ENCODE measurements around the gene SOHLH1.

SOHLH1 gene

GRCh38 chr9:135711881-135712280, 12.6 kb upstream of the SOHLH1 start:
- Histone ChIP-seq H3K9me3 (ENCODE audit: control insufficient read depth, insufficient read depth, low read length) (no peaks in the 10 kb centered on the region), H3K79me2 (ENCODE audit: control insufficient read depth, low read length) (no peaks in the 10 kb centered on the region), H3K27me3 (ENCODE audit: control insufficient read depth, low read length) (peaks cover 3% of the 10 kb centered on the region; the same call in 1 of the 2 replicates), H3K36me3 (ENCODE audit: control insufficient read depth, low read length) (no peaks in the 10 kb centered on the region), H3K9me2 (replicated peaks; ENCODE audit: control insufficient read depth, low read length) (no peaks in the 10 kb centered on the region), H3K4me1 (ENCODE audit: control insufficient read depth, low read length) (no peaks in the 10 kb centered on the region), H4K20me1 (ENCODE audit: control insufficient read depth, insufficient read depth, low read depth, low read length) (no peaks in the 10 kb centered on the region), H3K4me2 (ENCODE audit: low read length) (no peak overlapping the region), H3K27ac (ENCODE audit: low read depth, low read length) (no peak overlapping the region), H3F3A (ENCODE audit: control insufficient read depth, insufficient read depth) (no peaks in the 10 kb centered on the region), H3K4me3 (ENCODE audit: low read length) (no peak overlapping the region)
- TF ChIP-seq, protein P1, sequence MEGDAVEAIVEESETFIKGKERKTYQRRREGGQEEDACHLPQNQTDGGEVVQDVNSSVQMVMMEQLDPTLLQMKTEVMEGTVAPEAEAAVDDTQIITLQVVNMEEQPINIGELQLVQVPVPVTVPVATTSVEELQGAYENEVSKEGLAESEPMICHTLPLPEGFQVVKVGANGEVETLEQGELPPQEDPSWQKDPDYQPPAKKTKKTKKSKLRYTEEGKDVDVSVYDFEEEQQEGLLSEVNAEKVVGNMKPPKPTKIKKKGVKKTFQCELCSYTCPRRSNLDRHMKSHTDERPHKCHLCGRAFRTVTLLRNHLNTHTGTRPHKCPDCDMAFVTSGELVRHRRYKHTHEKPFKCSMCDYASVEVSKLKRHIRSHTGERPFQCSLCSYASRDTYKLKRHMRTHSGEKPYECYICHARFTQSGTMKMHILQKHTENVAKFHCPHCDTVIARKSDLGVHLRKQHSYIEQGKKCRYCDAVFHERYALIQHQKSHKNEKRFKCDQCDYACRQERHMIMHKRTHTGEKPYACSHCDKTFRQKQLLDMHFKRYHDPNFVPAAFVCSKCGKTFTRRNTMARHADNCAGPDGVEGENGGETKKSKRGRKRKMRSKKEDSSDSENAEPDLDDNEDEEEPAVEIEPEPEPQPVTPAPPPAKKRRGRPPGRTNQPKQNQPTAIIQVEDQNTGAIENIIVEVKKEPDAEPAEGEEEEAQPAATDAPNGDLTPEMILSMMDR (IDR thresholded peaks at IDR 0.05; ENCODE audit: low read depth, low read length, poor library complexity, severe bottlenecking) = no peak
- TF ChIP-seq EZH2phosphoT487 (IDR thresholded peaks at IDR 0.05; ENCODE audit: borderline replicate concordance, low read length) = no peak

- H4K20me1 ChIP-seq (ENCODE audit: control insufficient read depth, insufficient read depth, low read depth, low read length) = no peaks in the 10 kb centered on the region
- no peak overlapping the region for H3K27ac ChIP-seq (ENCODE audit: low read depth, low read length)
- no peaks in the 10 kb centered on the region for H3K36me3 ChIP-seq (ENCODE audit: control insufficient read depth, low read length)
- no peaks in the 10 kb centered on the region for H3K9me3 ChIP-seq (ENCODE audit: control insufficient read depth, insufficient read depth, low read length)
- H3K79me2 ChIP-seq (ENCODE audit: control insufficient read depth, low read length) = no peaks in the 10 kb centered on the region
- no peaks in the 10 kb centered on the region for H3K9me2 ChIP-seq (replicated peaks; ENCODE audit: control insufficient read depth, low read length)
- H3K4me3 ChIP-seq (ENCODE audit: low read length) = no peak overlapping the region
- H3K4me1 ChIP-seq (ENCODE audit: control insufficient read depth, low read length) = no peaks in the 10 kb centered on the region
- TF ChIP-seq EZH2phosphoT487 (IDR thresholded peaks at IDR 0.05; ENCODE audit: borderline replicate concordance, low read length) = no peak
- TF ChIP-seq, protein P1 (IDR thresholded peaks at IDR 0.05; ENCODE audit: low read depth, low read length, poor library complexity, severe bottlenecking) = no peak
- H3K4me2 ChIP-seq (ENCODE audit: low read length) = no peak overlapping the region
- peaks cover 3% of the 10 kb centered on the region; the same call in 1 of the 2 replicates for H3K27me3 ChIP-seq (ENCODE audit: control insufficient read depth, low read length)
- no peaks in the 10 kb centered on the region for H3F3A ChIP-seq (ENCODE audit: control insufficient read depth, insufficient read depth)
These were observed 12.1 kb upstream of the SOHLH1 start for GRCh38 chr9:135711391-135711790.

GRCh38 chr9:135708164-135708563, 8.9 kb upstream of the SOHLH1 start:
- Histone ChIP-seq H3K9me2 (replicated peaks; ENCODE audit: control insufficient read depth, low read length) (no peaks in the 10 kb centered on the region), H3K36me3 (ENCODE audit: control insufficient read depth, low read length) (no peaks in the 10 kb centered on the region), H3K79me2 (ENCODE audit: control insufficient read depth, low read length) (no peaks in the 10 kb centered on the region), H3K4me2 (ENCODE audit: low read length) (no peak overlapping the region), H3K27ac (ENCODE audit: low read depth, low read length) (no peak overlapping the region), H3K4me1 (ENCODE audit: control insufficient read depth, low read length) (no peaks in the 10 kb centered on the region), H3K4me3 (ENCODE audit: low read length) (no peak overlapping the region), H3F3A (ENCODE audit: control insufficient read depth, insufficient read depth) (no peaks in the 10 kb centered on the region), H3K9me3 (ENCODE audit: control insufficient read depth, insufficient read depth, low read length) (no peaks in the 10 kb centered on the region), H4K20me1 (ENCODE audit: control insufficient read depth, insufficient read depth, low read depth, low read length) (no peaks in the 10 kb centered on the region), H3K27me3 (ENCODE audit: control insufficient read depth, low read length) (peaks cover 3% of the 10 kb centered on the region; the same call in 1 of the 2 replicates)
- no peak for TF ChIP-seq EZH2phosphoT487 (IDR thresholded peaks at IDR 0.05; ENCODE audit: borderline replicate concordance, low read length)
- TF ChIP-seq, protein P1 (IDR thresholded peaks at IDR 0.05; ENCODE audit: low read depth, low read length, poor library complexity, severe bottlenecking) = no peak

Data from DOHH2 (cell line).